Fibroblast of skin of scalp (primary cell): ENCODE measurements around the gene LANCL3. TPM values are rescaled to one million over a fixed set of nuclear protein-coding genes. Genes with fewer than 3 reads are reported as not detected.
"Not testable (repeated sequence)": the region's sequence is repeated elsewhere in the genome, so short reads cannot be mapped to it uniquely, and the experiment has no call there.

Experiments used
- DNase-seq: peaks from one replicate; pipeline ENCODE4 v3.0.0-alpha.2; 2013
- polyA plus RNA-seq, 2 experiments: library from polyadenylated mRNA; unstranded; fragments of 120-200 nt; gene quantifications; one replicate each; pipeline ENCODE4 v1.2.1, GENCODE V29; 2013; ENCODE audit not compliant: insufficient read length in 2 of 2

Gene LANCL3
- not detected for polyA plus RNA-seq (2013, experiment 1 of 2; ENCODE audit: insufficient read length)
- 0.09 TPM for polyA plus RNA-seq (2013, experiment 2 of 2; ENCODE audit: insufficient read length)

GRCh38 chrX:37571426-37572107 lies at the start of gene LANCL3:
Gene LANCL3, plus strand, starts transcription at chrX:37571661. Its CDS starts 210 bp downstream, at chrX:37571871.
- DNase-seq = not testable (repeated sequence)

GRCh38 chrX:37523673-37524072 lies 47.8 kb upstream of the LANCL3 start:
- DNase-seq = not testable (repeated sequence)

GRCh38 chrX:37541991-37542390 lies 29.5 kb upstream of the LANCL3 start:
- DNase-seq = no peak

GRCh38 chrX:37542791-37543190 lies 28.7 kb upstream of the LANCL3 start:
- DNase-seq = no peak

- DNase-seq = no peak
Measured at GRCh38 chrX:37543324-37543723, 28.1 kb upstream of the LANCL3 start.

GRCh38 chrX:37544531-37544930 lies 26.9 kb upstream of the LANCL3 start:
- DNase-seq = not testable (repeated sequence)

- no peak for DNase-seq
Measured at GRCh38 chrX:37545066-37545465, 26.4 kb upstream of the LANCL3 start.

- DNase-seq = not testable (repeated sequence)
Measured at GRCh38 chrX:37549619-37550018, 21.8 kb upstream of the LANCL3 start.

GRCh38 chrX:37553476-37553875 lies 18.0 kb upstream of the LANCL3 start:
- no peak for DNase-seq

GRCh38 chrX:37565254-37565653 lies 6.2 kb upstream of the LANCL3 start:
- DNase-seq = not testable (repeated sequence)

GRCh38 chrX:37570349-37570748 lies 1.1 kb upstream of the LANCL3 start:
- not testable (repeated sequence) for DNase-seq

- DNase-seq = not testable (repeated sequence)
Measured at GRCh38 chrX:37572108-37572587, 687 bp downstream of the LANCL3 start.

GRCh38 chrX:37573121-37573520 lies 1.7 kb downstream of the LANCL3 start:
- not testable (repeated sequence) for DNase-seq

GRCh38 chrX:37578045-37578444 lies 6.6 kb downstream of the LANCL3 start:
- no peak for DNase-seq

GRCh38 chrX:37580080-37580479 lies 8.6 kb downstream of the LANCL3 start:
- DNase-seq = no peak

GRCh38 chrX:37587337-37587736 lies 15.9 kb downstream of the LANCL3 start:
- not testable (repeated sequence) for DNase-seq

GRCh38 chrX:37590047-37590446 lies 18.6 kb downstream of the LANCL3 start:
- no peak for DNase-seq

- DNase-seq = no peak
Measured at GRCh38 chrX:37594755-37595382, 23.4 kb downstream of the LANCL3 start.

- DNase-seq = no peak
Measured at GRCh38 chrX:37599729-37600128, 28.3 kb downstream of the LANCL3 start.

GRCh38 chrX:37603938-37604409 lies 32.5 kb downstream of the LANCL3 start:
- no peak for DNase-seq

GRCh38 chrX:37607243-37607642 lies 35.8 kb downstream of the LANCL3 start:
- DNase-seq = no peak

- no peak for DNase-seq
Measured at GRCh38 chrX:37608156-37608555, 36.7 kb downstream of the LANCL3 start.

- no peak for DNase-seq
Measured at GRCh38 chrX:37609727-37610126, 38.3 kb downstream of the LANCL3 start.

GRCh38 chrX:37613933-37614332 lies 42.5 kb downstream of the LANCL3 start:
- no peak for DNase-seq
